ENCODE measurements around the gene ZFHX2.
A peak's percentile ranks its signal among the peaks of the same experiment; 100 is the strongest.

ZFHX2 gene

DNA sequence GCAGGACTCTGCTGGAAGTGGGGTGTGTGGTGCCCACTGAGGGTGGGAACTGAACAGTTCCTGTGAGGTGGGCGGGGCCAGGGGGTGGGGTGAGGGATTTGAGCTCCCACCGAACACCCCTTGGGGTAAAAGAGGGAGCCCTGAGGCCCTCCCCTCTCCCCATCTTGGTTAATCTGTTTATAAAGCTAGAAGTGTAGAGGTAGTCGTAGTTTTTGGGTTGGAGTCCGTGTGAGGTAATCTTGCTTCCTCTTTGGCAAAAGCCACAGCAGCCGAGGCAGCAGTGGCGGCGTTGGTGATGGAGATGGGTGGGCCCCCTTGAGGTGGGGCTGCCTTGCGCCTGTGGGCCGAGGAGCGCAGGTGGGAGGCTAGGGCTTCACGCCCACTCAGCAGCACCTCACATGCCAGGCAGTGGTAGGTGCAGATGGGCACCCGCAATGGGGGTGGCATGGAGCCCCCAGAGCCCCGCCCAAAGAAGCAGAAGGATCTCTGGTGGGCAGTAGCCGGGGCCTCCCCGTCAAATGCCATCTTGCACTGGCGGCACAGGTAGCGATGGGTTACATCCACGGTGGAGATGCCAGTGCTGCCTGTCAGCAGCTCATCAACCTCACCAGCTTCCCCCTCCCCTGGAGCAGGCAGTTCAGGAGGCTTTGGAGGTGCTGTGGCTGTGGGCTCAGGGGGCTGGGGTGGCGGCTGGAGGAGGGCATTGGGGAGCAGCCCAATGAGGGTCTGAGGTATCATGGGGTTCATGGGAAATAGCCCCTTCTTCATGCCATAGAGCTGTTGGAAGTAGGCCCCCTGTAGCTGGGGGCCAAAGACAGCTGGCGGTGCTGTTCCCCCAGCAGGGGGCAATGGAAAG, 29.6 kb downstream of the ZFHX2 start:
- H3K9me3 ChIP-seq (ENCODE audit: insufficient read depth, low read depth, low read length), result no peaks in the 10 kb centered on the region
- no peak overlapping the region for H3K27ac ChIP-seq (ENCODE audit: low read length)
- no peak overlapping the region for H3K4me3 ChIP-seq (ENCODE audit: low read length)
- H3K27me3 ChIP-seq (ENCODE audit: insufficient read depth, low read length), result no peaks in the 10 kb centered on the region
- peaks cover 35% of the 10 kb centered on the region for H3K36me3 ChIP-seq (ENCODE audit: insufficient read depth, low read depth, low read length)
- no peak overlapping the region for H3K9ac ChIP-seq (ENCODE audit: low read depth, low read length)
- H3K4me1 ChIP-seq (ENCODE audit: insufficient read depth, low read length), result peaks cover 16% of the 10 kb centered on the region; the same call in 1 of the 2 replicates

DNA sequence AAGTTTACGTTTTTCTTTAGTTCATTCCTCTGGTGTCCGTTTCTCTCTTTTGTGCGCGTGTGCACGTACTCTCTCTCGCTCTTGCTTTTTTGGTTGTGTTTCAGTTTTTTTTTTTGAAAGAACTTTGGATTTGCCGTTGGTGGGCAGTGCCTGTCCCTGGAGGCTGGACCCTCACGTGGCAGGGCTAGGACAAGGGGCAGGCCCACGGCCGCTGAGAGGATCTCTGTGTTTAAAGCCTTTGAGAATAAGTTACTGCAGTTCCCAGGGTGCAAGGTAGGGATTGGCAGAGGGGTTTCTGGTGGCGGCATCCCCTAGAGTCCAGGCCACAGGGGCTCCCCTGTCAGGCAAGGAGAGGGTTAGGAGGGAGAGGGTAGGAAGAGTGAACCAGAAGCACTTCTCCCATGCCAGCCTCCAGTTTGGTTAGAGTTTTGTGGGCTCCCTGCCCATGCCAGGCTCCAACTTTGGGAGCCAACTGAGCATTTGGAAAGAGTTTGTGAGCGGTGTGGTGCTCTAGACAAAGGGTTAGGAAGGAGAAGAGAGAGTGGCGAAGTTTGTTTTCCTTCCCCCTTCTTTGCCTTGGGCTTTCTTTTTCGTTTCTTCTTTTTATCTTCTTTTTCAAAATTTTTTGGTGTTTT, 30.5 kb downstream of the ZFHX2 start:
- Histone ChIP-seq H3K9ac (ENCODE audit: low read depth, low read length) (no peak overlapping the region), H3K27me3 (ENCODE audit: insufficient read depth, low read length) (0 out of 2 replicates have a peak, but pooled peaks cover 7% of the 10 kb centered on the region), H3K9me3 (ENCODE audit: insufficient read depth, low read depth, low read length) (no peaks in the 10 kb centered on the region), H3K4me1 (ENCODE audit: insufficient read depth, low read length) (peaks cover 16% of the 10 kb centered on the region; the same call in 1 of the 2 replicates), H3K27ac (ENCODE audit: low read length) (no peak overlapping the region), H3K36me3 (ENCODE audit: insufficient read depth, low read depth, low read length) (peaks cover 25% of the 10 kb centered on the region; the same call in 1 of the 2 replicates), H3K4me3 (ENCODE audit: low read length) (no peak overlapping the region)

DNA sequence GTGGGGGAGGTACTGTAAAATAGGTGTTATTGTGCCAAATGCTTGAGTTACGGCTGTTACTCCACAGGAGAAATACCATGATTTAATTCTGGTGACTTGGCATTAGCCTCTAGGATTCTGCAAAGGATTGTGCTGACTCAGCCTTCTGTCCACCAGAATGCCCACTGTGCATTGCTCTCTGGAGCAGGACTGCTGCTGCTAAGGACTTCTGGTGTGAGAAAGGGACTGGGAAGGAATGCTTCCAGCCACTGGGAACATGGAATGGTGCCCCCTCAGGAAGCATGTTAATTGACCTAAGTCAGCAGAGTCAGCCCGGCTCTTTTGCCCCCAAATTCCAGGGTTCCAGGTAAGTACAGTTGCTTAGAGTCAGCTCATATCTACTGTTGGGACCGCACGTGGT, 32.9 kb downstream of the ZFHX2 start:
- peaks cover 16% of the 10 kb centered on the region; the same call in 1 of the 2 replicates for H3K4me1 ChIP-seq (ENCODE audit: insufficient read depth, low read length)
- 0 out of 2 replicates have a peak, but pooled peaks cover 8% of the 10 kb centered on the region for H3K27me3 ChIP-seq (ENCODE audit: insufficient read depth, low read length)
- H3K4me3 ChIP-seq (ENCODE audit: low read length), result no peak overlapping the region
- H3K9me3 ChIP-seq (ENCODE audit: insufficient read depth, low read depth, low read length), result no peaks in the 10 kb centered on the region
- H3K27ac ChIP-seq (ENCODE audit: low read length), result no peak overlapping the region
- H3K9ac ChIP-seq (ENCODE audit: low read depth, low read length), result no peak overlapping the region; the same call in 1 of the 2 replicates
- 0 out of 2 replicates have a peak, but pooled peaks cover 6% of the 10 kb centered on the region for H3K36me3 ChIP-seq (ENCODE audit: insufficient read depth, low read depth, low read length)

DNA sequence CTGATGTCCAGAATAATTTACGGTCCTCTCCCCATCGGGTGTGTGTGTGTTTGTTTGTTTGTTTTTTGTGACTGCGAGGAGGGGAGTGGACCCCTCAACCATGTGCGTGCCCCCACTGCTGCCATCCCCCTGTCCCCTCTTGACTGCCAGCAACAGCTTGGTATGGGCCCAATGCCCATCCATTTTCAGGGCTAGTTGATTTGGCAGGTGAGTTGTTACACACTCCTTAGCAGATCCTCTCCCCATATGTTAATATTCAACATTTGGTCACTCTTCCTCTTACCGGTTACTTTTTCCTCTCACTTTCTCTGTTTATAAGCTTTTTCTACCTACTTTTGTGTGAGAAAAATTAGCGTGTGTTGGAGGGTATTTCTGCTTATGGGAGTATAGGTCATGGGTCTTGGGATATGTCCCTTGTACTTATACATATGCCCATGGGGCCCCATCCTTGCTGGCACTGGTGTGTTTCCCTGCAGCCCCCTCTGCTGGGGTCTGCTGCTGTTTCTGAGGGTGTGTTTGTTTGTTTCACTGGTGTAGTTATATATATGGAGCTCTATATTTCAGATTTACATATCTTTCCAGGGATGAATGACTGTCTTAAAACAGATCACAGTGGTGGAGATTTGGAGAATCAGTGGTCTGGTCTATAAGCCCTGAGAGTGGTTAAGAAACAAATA, 33.8 kb downstream of the ZFHX2 start:
- Histone ChIP-seq H3K27ac (ENCODE audit: low read length) (no peak overlapping the region), H3K36me3 (ENCODE audit: insufficient read depth, low read depth, low read length) (0 out of 2 replicates have a peak, but pooled peaks cover 4% of the 10 kb centered on the region), H3K9me3 (ENCODE audit: insufficient read depth, low read depth, low read length) (no peaks in the 10 kb centered on the region), H3K4me1 (ENCODE audit: insufficient read depth, low read length) (peaks cover 16% of the 10 kb centered on the region; the same call in 1 of the 2 replicates), H3K9ac (ENCODE audit: low read depth, low read length) (no peak overlapping the region), H3K4me3 (ENCODE audit: low read length) (no peak overlapping the region), H3K27me3 (ENCODE audit: insufficient read depth, low read length) (0 out of 2 replicates have a peak, but pooled peaks cover 8% of the 10 kb centered on the region)

DNA sequence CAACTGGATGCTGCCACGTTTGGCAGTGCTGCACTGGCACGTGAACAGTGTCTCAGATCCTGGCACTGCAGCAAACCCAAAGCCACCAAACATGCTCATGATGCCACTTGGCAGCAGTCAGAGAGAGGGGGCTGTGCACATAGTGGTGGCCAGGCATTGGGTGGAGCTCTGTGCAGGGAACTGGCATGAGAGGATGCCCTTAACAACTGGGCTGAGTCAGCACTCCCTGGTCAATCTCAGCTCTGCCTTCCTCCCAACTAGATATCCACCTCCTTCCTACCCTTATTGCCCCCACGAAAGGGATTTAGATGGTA, 37.0 kb downstream of the ZFHX2 start:
- peaks cover 12% of the 10 kb centered on the region; the same call in 1 of the 2 replicates for H3K4me1 ChIP-seq (ENCODE audit: insufficient read depth, low read length)
- no peaks in the 10 kb centered on the region for H3K9me3 ChIP-seq (ENCODE audit: insufficient read depth, low read depth, low read length)
- no peak overlapping the region for H3K27ac ChIP-seq (ENCODE audit: low read length)
- H3K4me3 ChIP-seq (ENCODE audit: low read length), result no peak overlapping the region
- H3K9ac ChIP-seq (ENCODE audit: low read depth, low read length), result no peak overlapping the region
- H3K27me3 ChIP-seq (ENCODE audit: insufficient read depth, low read length), result 0 out of 2 replicates have a peak, but pooled peaks cover 8% of the 10 kb centered on the region
- H3K36me3 ChIP-seq (ENCODE audit: insufficient read depth, low read depth, low read length), result no peaks in the 10 kb centered on the region

DNA sequence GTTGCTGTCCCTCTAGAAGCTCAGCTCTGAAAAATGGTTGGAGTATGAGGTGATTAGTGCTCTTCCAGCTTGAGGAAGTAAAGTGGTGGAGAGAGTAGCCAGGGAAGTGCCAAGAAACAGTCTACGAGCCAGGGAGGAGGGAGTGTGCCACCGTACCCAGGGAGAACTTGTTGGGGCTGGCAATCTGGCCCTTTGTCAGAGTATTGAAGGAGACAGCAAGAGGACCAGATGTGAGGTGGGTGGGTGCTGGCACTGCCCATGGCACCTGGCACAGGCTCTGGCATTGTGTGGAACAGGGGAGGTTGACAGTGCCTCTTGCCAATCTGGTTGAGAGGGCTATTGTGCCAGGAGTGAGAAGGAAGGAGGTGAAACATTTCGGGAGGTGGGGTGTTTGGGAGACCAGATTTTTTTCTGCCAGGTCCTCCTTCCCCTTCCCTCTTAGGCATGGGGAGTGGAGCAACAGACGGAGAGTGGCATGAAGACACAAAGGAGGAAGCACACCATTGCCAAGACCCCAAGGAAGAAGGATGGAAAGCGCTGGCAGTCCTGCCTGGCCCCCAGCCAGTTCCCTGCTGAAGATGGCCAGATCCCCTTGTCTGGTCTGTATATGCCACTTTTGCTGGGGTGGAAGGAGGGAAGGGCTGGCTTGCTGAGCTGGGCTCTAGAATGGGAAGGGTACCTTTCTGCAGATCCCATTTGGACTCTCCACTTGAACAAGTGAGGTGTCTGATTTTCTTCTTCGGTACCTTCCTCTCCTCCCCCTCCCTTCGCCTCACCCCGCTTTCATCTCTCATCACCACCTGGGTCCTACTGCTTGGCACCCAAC, 37.5 kb downstream of the ZFHX2 start:
- H3K4me1 ChIP-seq (ENCODE audit: insufficient read depth, low read length), result peaks cover 12% of the 10 kb centered on the region; the same call in 1 of the 2 replicates
- 0 out of 2 replicates have a peak, but pooled peaks cover 8% of the 10 kb centered on the region for H3K27me3 ChIP-seq (ENCODE audit: insufficient read depth, low read length)
- H3K4me3 ChIP-seq (ENCODE audit: low read length), result no peak overlapping the region
- H3K36me3 ChIP-seq (ENCODE audit: insufficient read depth, low read depth, low read length), result no peaks in the 10 kb centered on the region
- H3K27ac ChIP-seq (ENCODE audit: low read length), result no peak overlapping the region
- H3K9ac ChIP-seq (ENCODE audit: low read depth, low read length), result no peak overlapping the region
- H3K9me3 ChIP-seq (ENCODE audit: insufficient read depth, low read depth, low read length), result no peaks in the 10 kb centered on the region

DNA sequence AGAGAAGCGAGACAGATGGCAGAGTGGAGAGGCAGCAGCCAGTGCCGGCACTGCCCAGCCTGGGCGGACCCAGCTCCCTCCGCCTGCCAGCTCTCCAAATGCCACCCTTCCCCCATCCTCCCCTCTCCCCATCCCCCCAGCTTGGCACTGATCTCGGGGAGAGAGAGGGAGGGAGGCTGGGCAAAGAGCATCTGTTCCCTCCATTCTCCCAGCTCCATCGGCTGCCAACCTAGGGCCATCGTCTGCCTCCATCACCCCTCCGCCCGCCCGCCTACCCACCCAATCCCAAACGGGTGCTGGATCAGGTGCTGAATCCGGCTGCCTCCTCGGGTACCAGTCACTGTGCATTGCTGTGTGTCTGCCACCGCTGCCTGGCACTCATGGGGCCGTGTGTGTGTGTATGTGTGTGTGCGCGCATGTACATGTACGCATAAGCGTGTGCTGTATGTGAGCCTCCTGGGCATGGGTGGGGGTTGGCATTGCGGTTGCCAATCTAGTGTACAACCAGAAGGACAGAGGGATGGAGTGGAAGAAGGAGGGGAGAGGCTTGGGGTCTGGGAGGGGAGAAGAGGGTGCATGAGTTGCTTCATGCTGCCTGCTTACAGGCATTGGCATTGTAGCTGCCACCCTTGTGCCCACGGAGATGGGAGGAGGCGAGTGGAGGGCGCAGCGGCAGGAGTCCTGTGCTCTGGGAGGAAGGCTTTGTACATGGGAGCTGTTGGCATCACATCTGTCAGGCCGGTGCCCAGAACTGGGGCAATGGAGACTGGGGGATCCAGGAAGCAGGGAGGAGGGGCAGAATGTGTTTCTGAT, 38.4 kb downstream of the ZFHX2 start:
- Histone ChIP-seq H3K9ac (ENCODE audit: low read depth, low read length) (no peak overlapping the region), H3K27me3 (ENCODE audit: insufficient read depth, low read length) (0 out of 2 replicates have a peak, but pooled peaks cover 8% of the 10 kb centered on the region), H3K4me3 (ENCODE audit: low read length) (no peak overlapping the region), H3K27ac (ENCODE audit: low read length) (no peak overlapping the region), H3K36me3 (ENCODE audit: insufficient read depth, low read depth, low read length) (no peaks in the 10 kb centered on the region), H3K9me3 (ENCODE audit: insufficient read depth, low read depth, low read length) (no peaks in the 10 kb centered on the region), H3K4me1 (ENCODE audit: insufficient read depth, low read length) (peaks cover 3% of the 10 kb centered on the region; the same call in 1 of the 2 replicates)

DNA sequence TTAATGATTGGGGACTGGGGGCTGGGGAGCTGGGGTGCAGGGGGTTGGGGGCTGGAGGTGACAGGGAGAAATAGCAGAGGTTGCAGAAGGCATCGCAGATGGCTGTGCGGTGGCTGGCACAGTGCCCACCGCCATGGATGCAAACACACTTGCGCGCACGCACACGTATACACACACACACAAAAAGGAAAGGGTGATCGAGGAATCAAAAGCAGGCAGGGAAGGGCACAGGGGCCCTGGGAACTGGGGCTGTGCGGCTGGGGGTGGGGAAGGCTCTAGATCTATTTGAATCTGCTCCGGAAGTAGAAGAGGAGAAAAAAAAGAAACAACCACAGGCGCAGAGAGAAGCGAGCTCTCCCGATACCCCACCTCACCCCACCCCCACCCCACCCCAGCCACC, 39.4 kb downstream of the ZFHX2 start:
- no peaks in the 10 kb centered on the region for H3K9me3 ChIP-seq (ENCODE audit: insufficient read depth, low read depth, low read length)
- no peaks in the 10 kb centered on the region for H3K36me3 ChIP-seq (ENCODE audit: insufficient read depth, low read depth, low read length)
- H3K27ac ChIP-seq (ENCODE audit: low read length), result no peak overlapping the region
- no peaks in the 10 kb centered on the region; the same call in 1 of the 2 replicates for H3K4me1 ChIP-seq (ENCODE audit: insufficient read depth, low read length)
- no peak overlapping the region for H3K9ac ChIP-seq (ENCODE audit: low read depth, low read length)
- H3K4me3 ChIP-seq (ENCODE audit: low read length), result no peak overlapping the region
- 0 out of 2 replicates have a peak, but pooled peaks cover 8% of the 10 kb centered on the region for H3K27me3 ChIP-seq (ENCODE audit: insufficient read depth, low read length)

DNA sequence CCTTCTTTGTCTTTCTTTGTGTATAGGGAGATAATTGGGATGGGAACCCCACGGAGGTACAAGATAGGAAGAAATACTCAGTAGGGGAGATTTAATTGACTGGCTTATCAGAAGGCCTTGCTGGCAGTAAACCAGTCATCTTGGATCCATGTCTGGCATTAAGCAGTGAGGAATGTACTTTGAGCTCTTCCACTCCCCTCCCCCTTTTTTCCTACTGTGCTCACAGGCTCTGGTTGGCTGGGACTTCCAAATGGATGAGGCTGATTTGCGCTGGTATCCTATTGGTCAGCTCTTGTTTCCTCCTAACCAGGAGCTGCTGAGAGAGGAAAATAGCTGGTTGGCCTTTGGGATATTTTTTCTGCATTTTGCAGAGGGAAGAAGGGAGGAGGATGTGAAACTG, 57.3 kb downstream of the ZFHX2 start:
- Histone ChIP-seq H3K27ac (ENCODE audit: low read length) (peak overlapping the region; percentile 28), H3K9ac (ENCODE audit: low read depth, low read length) (peak overlapping the region; percentile 59; the same call in 1 of the 2 replicates)

DNA sequence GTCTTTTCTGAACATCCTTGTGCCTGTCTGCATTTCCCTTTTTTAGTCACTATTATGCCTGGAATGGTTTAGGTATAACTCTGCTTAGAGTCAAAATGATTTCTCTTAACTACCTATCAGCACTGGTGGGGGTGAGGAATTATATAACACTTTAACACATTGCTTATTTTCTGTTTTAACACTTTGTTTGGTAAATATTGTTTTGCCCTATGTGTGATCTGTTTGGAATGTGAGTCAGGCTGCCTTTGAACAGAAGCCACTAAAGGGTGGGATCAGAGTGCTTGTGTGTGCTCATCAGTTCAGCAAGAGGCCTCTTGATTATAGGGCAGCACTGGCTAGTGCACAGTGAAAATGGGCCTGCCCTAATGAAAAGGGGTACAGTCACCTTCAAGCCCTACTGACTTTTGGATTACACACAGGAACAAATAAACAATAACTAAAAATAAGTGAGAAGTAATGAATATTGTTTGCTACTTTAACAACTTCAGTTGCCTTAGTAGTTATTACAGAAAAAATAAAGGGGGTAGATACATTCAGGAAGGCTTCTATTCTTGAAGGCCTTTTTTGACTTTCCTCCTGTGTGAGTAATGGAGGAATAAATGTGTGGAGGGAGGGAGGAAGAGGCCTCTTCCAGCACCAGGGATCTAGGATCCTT, 58.8 kb downstream of the ZFHX2 start:
- no peaks in the 10 kb centered on the region for H3K9me3 ChIP-seq (ENCODE audit: insufficient read depth, low read depth, low read length)
- H3K36me3 ChIP-seq (ENCODE audit: insufficient read depth, low read depth, low read length), result no peaks in the 10 kb centered on the region
- no peak overlapping the region for H3K4me3 ChIP-seq (ENCODE audit: low read length)
- H3K4me1 ChIP-seq (ENCODE audit: insufficient read depth, low read length), result peaks cover 12% of the 10 kb centered on the region
- H3K27ac ChIP-seq (ENCODE audit: low read length), result no peak overlapping the region
- no peaks in the 10 kb centered on the region for H3K27me3 ChIP-seq (ENCODE audit: insufficient read depth, low read length)
- H3K9ac ChIP-seq (ENCODE audit: low read depth, low read length), result no peak overlapping the region

More for the DNA sequence above, 57.3 kb downstream of the ZFHX2 start:
- Histone ChIP-seq H3K36me3 (ENCODE audit: insufficient read depth, low read depth, low read length) (no peaks in the 10 kb centered on the region), H3K4me1 (ENCODE audit: insufficient read depth, low read length) (peaks cover 12% of the 10 kb centered on the region), H3K4me3 (ENCODE audit: low read length) (peak overlapping the region; percentile 23; the same call in 1 of the 2 replicates), H3K9me3 (ENCODE audit: insufficient read depth, low read depth, low read length) (no peaks in the 10 kb centered on the region), H3K27me3 (ENCODE audit: insufficient read depth, low read length) (no peaks in the 10 kb centered on the region)
